GM23338 (cell line): ENCODE measurements around the gene ACAD11. TPM values are rescaled to one million over a fixed set of nuclear protein-coding genes. Genes with fewer than 3 reads are reported as not detected.

ENCODE experiments used
- ATAC-seq: fragments of 200-7000 bp; cut with Tn5 transposase; 3 replicates; pipeline ENCODE4 v1.9.1; 2020
- DNase-seq: peaks from one replicate; pipeline ENCODE4 v3.0.0-alpha.2; 2015; ENCODE audit warnings: low spot score
- H2AFZ ChIP-seq: fragments of 200-600 bp; sonication (generic); 2 replicates; pipeline ENCODE4 v1.8.0; 2016; ENCODE audit warnings: antibody characterized with exemption, mild to moderate bottlenecking, moderate library complexity
- H3F3A ChIP-seq: fragments of 200-600 bp; sonication (generic); replicated peaks from 2 replicates; pipeline ENCODE4 v1.8.0; 2017; ENCODE audit warnings: antibody characterized with exemption, mixed run types, low read depth
- H3K27ac ChIP-seq: fragments of 200-600 bp; sonication (generic); 2 replicates; pipeline ENCODE4 v1.6.1; 2016; ENCODE audit warnings: low read depth
- H3K27me3 ChIP-seq: fragments of 200-600 bp; sonication (generic); 2 replicates; pipeline ENCODE4 v1.8.0; 2016; ENCODE audit warnings: mild to moderate bottlenecking, mixed run types, moderate library complexity; ENCODE audit not compliant: insufficient read depth
- H3K36me3 ChIP-seq: fragments of 200-600 bp; sonication (generic); 2 replicates; pipeline ENCODE4 v1.8.0; 2016; ENCODE audit warnings: mild to moderate bottlenecking; ENCODE audit not compliant: insufficient read depth
- H3K4me1 ChIP-seq: fragments of 200-600 bp; sonication (generic); 2 replicates; pipeline ENCODE4 v1.8.0; 2016; ENCODE audit warnings: mild to moderate bottlenecking, moderate library complexity; ENCODE audit not compliant: insufficient read depth
- H3K4me2 ChIP-seq: fragments of 200-600 bp; sonication (generic); 2 replicates; pipeline ENCODE4 v1.7.1; 2017; ENCODE audit warnings: mixed run types
- H3K4me3 ChIP-seq: fragments of 200-600 bp; sonication (generic); 2 replicates; pipeline ENCODE4 v1.6.1; 2016; ENCODE audit warnings: mixed run types
- H3K79me2 ChIP-seq: fragments of 200-600 bp; sonication (generic); replicated peaks from 2 replicates; pipeline ENCODE4 v1.8.0; 2017; ENCODE audit warnings: mild to moderate bottlenecking; ENCODE audit not compliant: insufficient read depth
- H3K9me2 ChIP-seq: fragments of 200-600 bp; sonication (generic); 2 replicates; pipeline ENCODE4 v1.8.0; 2017; ENCODE audit not compliant: insufficient read depth
- H4K20me1 ChIP-seq: fragments of 200-600 bp; sonication (generic); replicated peaks from 2 replicates; pipeline ENCODE4 v1.8.0; 2017; ENCODE audit warnings: mild to moderate bottlenecking; ENCODE audit not compliant: insufficient read depth
- H3K27ac Mint-ChIP-seq: 2 replicates; pipeline ENCODE4 v1.8.0; 2020; ENCODE audit warnings: inconsistent platforms, mild to moderate bottlenecking, moderate library complexity, mixed read lengths
- H3K27me3 Mint-ChIP-seq: 3 replicates; pipeline ENCODE4 v1.8.0; 2022; ENCODE audit warnings: low read depth, mild to moderate bottlenecking, moderate library complexity, mixed read lengths, inconsistent platforms; ENCODE audit not compliant: insufficient read depth, poor library complexity
- H3K36me3 Mint-ChIP-seq: 3 replicates; pipeline ENCODE4 v1.8.0; 2021; ENCODE audit warnings: low read depth, mild to moderate bottlenecking, inconsistent platforms, moderate library complexity, mixed read lengths
- H3K4me1 Mint-ChIP-seq: 3 replicates; pipeline ENCODE4 v1.8.0; 2020; ENCODE audit warnings: mild to moderate bottlenecking, inconsistent platforms, mixed read lengths
- H3K4me3 Mint-ChIP-seq: 3 replicates; pipeline ENCODE4 v1.8.0; 2021; ENCODE audit warnings: moderate library complexity, mild to moderate bottlenecking, inconsistent platforms, mixed read lengths
- H3K9me3 Mint-ChIP-seq: 3 replicates; pipeline ENCODE4 v1.8.0; 2020; ENCODE audit warnings: moderate library complexity, mild to moderate bottlenecking, inconsistent platforms, mixed read lengths
- EZH2phosphoT487 ChIP-seq: fragments of 200-600 bp; sonication (generic); IDR thresholded peaks from one replicate; pipeline ENCODE4 v1.8.1; 2018; ENCODE audit warnings: antibody characterized with exemption; ENCODE audit not compliant: unreplicated experiment
- JUNB ChIP-seq: IDR thresholded peaks from one replicate; pipeline ENCODE4 v1.6.1; 2016; ENCODE audit warnings: antibody characterized with exemption; ENCODE audit not compliant: unreplicated experiment
- POLR2AphosphoS5 ChIP-seq: IDR thresholded peaks from 2 replicates; pipeline ENCODE4 v1.6.1; 2016; ENCODE audit warnings: antibody characterized with exemption, low read depth
- ZNF114 ChIP-seq: fragments of 250-450 bp; sonication (Bioruptor Pico); IDR thresholded peaks from 2 replicates; pipeline ENCODE4 v1.5.0; 2020; ENCODE audit warnings: mild to moderate bottlenecking, moderate library complexity
- ZNF331 ChIP-seq: fragments of 250-450 bp; sonication (Bioruptor Pico); IDR thresholded peaks from 2 replicates; pipeline ENCODE4 v1.5.0; 2020; ENCODE audit warnings: low read depth, mild to moderate bottlenecking, moderate library complexity
- polyA plus RNA-seq: library from polyadenylated mRNA; unstranded; fragments of >200 nt; fragmentation: Nextera tagmentation; extraction: Ambion mirVana; gene quantifications from 2 replicates; pipeline ENCODE4 v1.2.1, GENCODE V29; 2016
- total RNA-seq: library from RNA; depleted of rRNA; stranded (reverse); fragments of >200 nt; shearing (Covaris generic); gene quantifications from 2 replicates; pipeline ENCODE4 v1.2.3, GENCODE V29; 2014
- TF ChIP-seq, protein P1 (sequence below): IDR thresholded peaks from 2 replicates; pipeline ENCODE4 v1.6.1; 2016; ENCODE audit warnings: antibody characterized with exemption
- TF ChIP-seq, protein P2 (sequence below): fragments of 250-450 bp; sonication (Bioruptor Pico); IDR thresholded peaks from 2 replicates; pipeline ENCODE4 v1.5.0; 2020; ENCODE audit warnings: mild to moderate bottlenecking, moderate library complexity

The ACAD11 gene
- total and polyA plus RNA-seq, 2 experiments from 2014 or later, result 11.4 to 17.1 TPM

DNA sequence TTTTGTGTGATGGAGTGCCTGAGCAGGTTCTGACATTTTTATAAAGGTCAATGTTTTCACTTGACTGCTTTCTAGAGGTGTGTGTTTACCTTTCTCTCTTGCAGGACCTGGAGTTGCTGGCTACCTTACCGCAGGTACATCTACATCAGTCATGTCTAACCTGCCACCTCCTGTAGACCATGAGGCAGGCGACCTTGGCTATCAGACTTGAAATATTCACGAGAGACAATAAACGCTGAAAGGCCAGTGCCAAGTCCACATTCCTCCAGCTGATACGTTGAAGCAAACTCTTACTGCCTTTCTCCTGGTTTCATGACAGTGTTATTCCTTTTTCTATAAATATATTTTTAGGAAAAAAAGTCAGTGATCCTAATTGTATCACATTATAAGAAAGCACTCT is 121.5 kb downstream of the ACAD11 start:
- Histone ChIP-seq H3K27me3 (no peaks in the 10 kb centered on the region), H3F3A (no peaks in the 10 kb centered on the region), H2AFZ (no peak overlapping the region), H3K4me2 (no peak overlapping the region), H3K79me2 (no peaks in the 10 kb centered on the region), H3K4me1 (no peaks in the 10 kb centered on the region), H3K36me3 (no peaks in the 10 kb centered on the region), H3K4me3 (no peak overlapping the region), H4K20me1 (no peaks in the 10 kb centered on the region), H3K9me2 (no peaks in the 10 kb centered on the region), H3K27ac (no peak overlapping the region)
- no peak for DNase-seq
- Mint-ChIP-seq H3K27ac (no peak overlapping the region), H3K9me3 (no peaks in the 10 kb centered on the region), H3K36me3 (peaks cover 22% of the 10 kb centered on the region), H3K4me3 (no peak overlapping the region), H3K4me1 (peaks cover 8% of the 10 kb centered on the region; the same call in 2 of the 3 replicates), H3K27me3 (peaks cover 4% of the 10 kb centered on the region)
- no peak for TF ChIP-seq POLR2AphosphoS5
- TF ChIP-seq JUNB, result no peak
- ATAC-seq, result no peak

- H3K4me1 Mint-ChIP-seq, result peaks cover 8% of the 10 kb centered on the region; the same call in 2 of the 3 replicates
- H3K4me3 Mint-ChIP-seq, result no peak overlapping the region
- no peaks in the 10 kb centered on the region for H3K9me2 ChIP-seq
- no peaks in the 10 kb centered on the region for H3K4me1 ChIP-seq
- no peaks in the 10 kb centered on the region for H3K27me3 ChIP-seq
- peak overlapping the region; percentile 58; the same call in 1 of the 2 replicates for H3K27ac Mint-ChIP-seq
- H3K36me3 Mint-ChIP-seq, result peaks cover 22% of the 10 kb centered on the region
- H3K79me2 ChIP-seq, result no peaks in the 10 kb centered on the region
- no peak overlapping the region for H3K27ac ChIP-seq
- no peak overlapping the region for H3K4me3 ChIP-seq
- H2AFZ ChIP-seq, result no peak overlapping the region
- H3K9me3 Mint-ChIP-seq, result no peaks in the 10 kb centered on the region
- no peak for ATAC-seq
- H3K4me2 ChIP-seq, result no peak overlapping the region
- no peaks in the 10 kb centered on the region for H4K20me1 ChIP-seq
- TF ChIP-seq, protein P1, sequence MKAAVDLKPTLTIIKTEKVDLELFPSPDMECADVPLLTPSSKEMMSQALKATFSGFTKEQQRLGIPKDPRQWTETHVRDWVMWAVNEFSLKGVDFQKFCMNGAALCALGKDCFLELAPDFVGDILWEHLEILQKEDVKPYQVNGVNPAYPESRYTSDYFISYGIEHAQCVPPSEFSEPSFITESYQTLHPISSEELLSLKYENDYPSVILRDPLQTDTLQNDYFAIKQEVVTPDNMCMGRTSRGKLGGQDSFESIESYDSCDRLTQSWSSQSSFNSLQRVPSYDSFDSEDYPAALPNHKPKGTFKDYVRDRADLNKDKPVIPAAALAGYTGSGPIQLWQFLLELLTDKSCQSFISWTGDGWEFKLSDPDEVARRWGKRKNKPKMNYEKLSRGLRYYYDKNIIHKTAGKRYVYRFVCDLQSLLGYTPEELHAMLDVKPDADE, result no peak
- TF ChIP-seq, protein P2, sequence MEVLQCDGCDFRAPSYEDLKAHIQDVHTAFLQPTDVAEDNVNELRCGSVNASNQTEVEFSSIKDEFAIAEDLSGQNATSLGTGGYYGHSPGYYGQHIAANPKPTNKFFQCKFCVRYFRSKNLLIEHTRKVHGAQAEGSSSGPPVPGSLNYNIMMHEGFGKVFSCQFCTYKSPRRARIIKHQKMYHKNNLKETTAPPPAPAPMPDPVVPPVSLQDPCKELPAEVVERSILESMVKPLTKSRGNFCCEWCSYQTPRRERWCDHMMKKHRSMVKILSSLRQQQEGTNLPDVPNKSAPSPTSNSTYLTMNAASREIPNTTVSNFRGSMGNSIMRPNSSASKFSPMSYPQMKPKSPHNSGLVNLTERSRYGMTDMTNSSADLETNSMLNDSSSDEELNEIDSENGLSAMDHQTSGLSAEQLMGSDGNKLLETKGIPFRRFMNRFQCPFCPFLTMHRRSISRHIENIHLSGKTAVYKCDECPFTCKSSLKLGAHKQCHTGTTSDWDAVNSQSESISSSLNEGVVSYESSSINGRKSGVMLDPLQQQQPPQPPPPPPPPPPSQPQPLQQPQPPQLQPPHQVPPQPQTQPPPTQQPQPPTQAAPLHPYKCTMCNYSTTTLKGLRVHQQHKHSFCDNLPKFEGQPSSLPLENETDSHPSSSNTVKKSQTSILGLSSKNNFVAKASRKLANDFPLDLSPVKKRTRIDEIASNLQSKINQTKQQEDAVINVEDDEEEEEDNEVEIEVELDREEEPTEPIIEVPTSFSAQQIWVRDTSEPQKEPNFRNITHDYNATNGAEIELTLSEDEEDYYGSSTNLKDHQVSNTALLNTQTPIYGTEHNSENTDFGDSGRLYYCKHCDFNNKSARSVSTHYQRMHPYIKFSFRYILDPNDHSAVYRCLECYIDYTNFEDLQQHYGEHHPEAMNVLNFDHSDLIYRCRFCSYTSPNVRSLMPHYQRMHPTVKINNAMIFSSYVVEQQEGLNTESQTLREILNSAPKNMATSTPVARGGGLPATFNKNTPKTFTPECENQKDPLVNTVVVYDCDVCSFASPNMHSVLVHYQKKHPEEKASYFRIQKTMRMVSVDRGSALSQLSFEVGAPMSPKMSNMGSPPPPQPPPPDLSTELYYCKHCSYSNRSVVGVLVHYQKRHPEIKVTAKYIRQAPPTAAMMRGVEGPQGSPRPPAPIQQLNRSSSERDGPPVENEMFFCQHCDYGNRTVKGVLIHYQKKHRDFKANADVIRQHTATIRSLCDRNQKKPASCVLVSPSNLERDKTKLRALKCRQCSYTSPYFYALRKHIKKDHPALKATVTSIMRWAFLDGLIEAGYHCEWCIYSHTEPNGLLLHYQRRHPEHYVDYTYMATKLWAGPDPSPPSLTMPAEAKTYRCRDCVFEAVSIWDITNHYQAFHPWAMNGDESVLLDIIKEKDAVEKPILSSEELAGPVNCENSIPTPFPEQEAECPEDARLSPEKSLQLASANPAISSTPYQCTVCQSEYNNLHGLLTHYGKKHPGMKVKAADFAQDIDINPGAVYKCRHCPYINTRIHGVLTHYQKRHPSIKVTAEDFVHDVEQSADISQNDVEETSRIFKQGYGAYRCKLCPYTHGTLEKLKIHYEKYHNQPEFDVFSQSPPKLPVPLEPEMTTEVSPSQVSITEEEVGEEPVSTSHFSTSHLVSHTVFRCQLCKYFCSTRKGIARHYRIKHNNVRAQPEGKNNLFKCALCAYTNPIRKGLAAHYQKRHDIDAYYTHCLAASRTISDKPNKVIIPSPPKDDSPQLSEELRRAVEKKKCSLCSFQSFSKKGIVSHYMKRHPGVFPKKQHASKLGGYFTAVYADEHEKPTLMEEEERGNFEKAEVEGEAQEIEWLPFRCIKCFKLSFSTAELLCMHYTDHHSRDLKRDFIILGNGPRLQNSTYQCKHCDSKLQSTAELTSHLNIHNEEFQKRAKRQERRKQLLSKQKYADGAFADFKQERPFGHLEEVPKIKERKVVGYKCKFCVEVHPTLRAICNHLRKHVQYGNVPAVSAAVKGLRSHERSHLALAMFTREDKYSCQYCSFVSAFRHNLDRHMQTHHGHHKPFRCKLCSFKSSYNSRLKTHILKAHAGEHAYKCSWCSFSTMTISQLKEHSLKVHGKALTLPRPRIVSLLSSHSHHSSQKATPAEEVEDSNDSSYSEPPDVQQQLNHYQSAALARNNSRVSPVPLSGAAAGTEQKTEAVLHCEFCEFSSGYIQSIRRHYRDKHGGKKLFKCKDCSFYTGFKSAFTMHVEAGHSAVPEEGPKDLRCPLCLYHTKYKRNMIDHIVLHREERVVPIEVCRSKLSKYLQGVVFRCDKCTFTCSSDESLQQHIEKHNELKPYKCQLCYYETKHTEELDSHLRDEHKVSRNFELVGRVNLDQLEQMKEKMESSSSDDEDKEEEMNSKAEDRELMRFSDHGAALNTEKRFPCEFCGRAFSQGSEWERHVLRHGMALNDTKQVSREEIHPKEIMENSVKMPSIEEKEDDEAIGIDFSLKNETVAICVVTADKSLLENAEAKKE (CRISPR knock-in tag), result no peak
- TF ChIP-seq ZNF114 (CRISPR knock-in tag) (no peak), EZH2phosphoT487 (no peak), ZNF331 (CRISPR knock-in tag) (no peak)
- no peaks in the 10 kb centered on the region for H3K36me3 ChIP-seq
- no peaks in the 10 kb centered on the region for H3F3A ChIP-seq
- peaks cover 5% of the 10 kb centered on the region for H3K27me3 Mint-ChIP-seq
- no peak for DNase-seq
Measured at GRCh38 chr3:132537297-132537696, 122.3 kb downstream of the ACAD11 start.
